DND-41 (cell line): ENCODE results near the gene KLRF1.

Experiments used
- CTCF ChIP-seq: IDR thresholded peaks from 2 replicates; pipeline ENCODE4 v1.5.1; 2012; ENCODE audit warnings: borderline replicate concordance, low read length, moderate library complexity, mild to moderate bottlenecking; ENCODE audit not compliant: poor library complexity, severe bottlenecking; ENCODE audit errors: extremely low read depth
- EZH2 ChIP-seq: IDR thresholded peaks from 3 replicates; pipeline ENCODE4 v1.6.1; 2012; ENCODE audit warnings: borderline replicate concordance, low read depth, mild to moderate bottlenecking, moderate library complexity, low read length, inconsistent platforms; ENCODE audit not compliant: severe bottlenecking

DNA sequence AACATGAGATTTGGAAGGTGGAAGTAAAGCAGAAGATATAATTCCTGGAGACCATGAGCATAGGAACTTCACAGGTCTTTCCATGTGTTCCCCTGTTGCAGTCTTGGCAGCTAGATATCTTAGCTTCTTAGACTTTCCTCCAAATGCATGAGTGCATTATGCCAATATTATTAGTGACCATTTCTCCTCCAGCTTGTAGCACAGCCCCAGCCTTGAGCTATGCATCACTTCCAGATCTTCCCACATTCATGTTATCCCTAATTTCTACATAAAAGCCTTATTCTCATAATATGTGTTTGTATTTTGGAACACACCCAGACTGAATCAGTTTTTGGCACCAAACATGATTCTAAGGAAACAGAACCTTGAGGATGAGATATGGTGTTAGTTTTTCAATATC is 30.9 kb downstream of the KLRF1 start:
- TF ChIP-seq CTCF (no peak), EZH2 (no peak)
